Measurements from ENCODE around the gene AKAP13.

Gene AKAP13

GRCh38 chr15:85579957-85580694, 199.7 kb downstream of the AKAP13 start:
- no peak for DNase-seq (ENCODE audit: low read depth)
- H3K4me3 ChIP-seq (ENCODE audit: low read depth, low read length), result no peak overlapping the region
- in situ Hi-C loops (cut with HindIII; ENCODE audit: low sequenced_read_pairs), result no loop called here
- no peak for TF ChIP-seq CTCF (IDR thresholded peaks at IDR 0.05; ENCODE audit: low read depth, low read length, missing control alignments)

- H3K4me3 ChIP-seq (ENCODE audit: low read depth, low read length), result no peak overlapping the region
- no peak for DNase-seq (ENCODE audit: low read depth)
- no peak for TF ChIP-seq CTCF (IDR thresholded peaks at IDR 0.05; ENCODE audit: low read depth, low read length, missing control alignments)
- in situ Hi-C loops (cut with HindIII; ENCODE audit: low sequenced_read_pairs), result no loop called here
Observed at GRCh38 chr15:85580879-85581278, 200.5 kb downstream of the AKAP13 start.

- no peak overlapping the region for H3K4me3 ChIP-seq (ENCODE audit: low read depth, low read length)
- no peak for DNase-seq (ENCODE audit: low read depth)
- in situ Hi-C loops (cut with HindIII; ENCODE audit: low sequenced_read_pairs), result no loop called here
- no peak for TF ChIP-seq CTCF (IDR thresholded peaks at IDR 0.05; ENCODE audit: low read depth, low read length, missing control alignments)
Observed at GRCh38 chr15:85581495-85581894, 201.1 kb downstream of the AKAP13 start.

DNA sequence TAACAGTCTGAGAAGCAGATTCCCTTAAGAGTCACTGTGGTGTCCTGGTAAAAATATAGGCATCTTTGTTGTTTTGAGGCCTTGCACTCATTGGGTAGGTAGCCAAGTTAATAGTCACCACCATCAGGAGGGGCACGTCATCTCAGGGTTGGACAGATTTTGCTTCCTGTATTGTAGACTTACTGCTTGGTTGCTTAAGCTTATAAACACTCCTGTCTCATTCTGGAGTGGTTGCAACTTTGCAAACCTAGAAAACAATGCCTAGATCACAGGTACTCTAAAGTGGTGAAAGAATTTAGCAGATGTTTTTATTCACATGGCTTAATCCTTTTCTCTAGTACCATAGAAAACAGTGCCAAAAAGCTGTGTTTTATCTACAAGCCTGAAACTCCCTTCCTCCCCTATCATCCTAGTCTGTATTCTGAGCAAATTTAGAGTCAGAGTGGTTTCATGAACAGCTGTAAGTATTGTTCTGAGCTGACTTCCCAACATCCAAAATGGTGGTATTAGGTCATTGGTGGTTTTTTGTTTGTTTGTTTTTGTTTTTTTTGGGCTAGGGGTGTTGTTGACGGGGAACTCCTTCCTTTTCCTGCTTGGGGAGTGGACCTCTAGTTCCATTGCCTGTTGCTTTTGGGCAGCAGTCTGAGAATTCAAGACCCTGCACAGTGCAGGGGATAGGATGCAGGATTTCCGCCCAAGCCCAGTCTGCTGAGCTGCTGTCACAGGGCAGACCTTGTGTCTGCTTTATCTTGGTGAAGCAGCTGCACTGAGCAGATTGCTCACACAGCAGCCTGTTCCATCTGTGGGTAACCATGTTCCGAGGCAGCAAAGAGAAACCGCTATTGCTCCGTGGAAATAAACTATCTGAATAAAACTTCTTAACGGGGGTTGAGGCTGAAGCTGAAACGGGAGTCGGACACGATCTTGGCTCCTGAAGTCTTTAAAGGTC, 202.0 kb downstream of the AKAP13 start:
- no peak for TF ChIP-seq CTCF (IDR thresholded peaks at IDR 0.05; ENCODE audit: low read depth, low read length, missing control alignments)
- DNase-seq (ENCODE audit: low read depth), result no peak
- in situ Hi-C loops (cut with HindIII; ENCODE audit: low sequenced_read_pairs), result no loop called here
- no peak overlapping the region for H3K4me3 ChIP-seq (ENCODE audit: low read depth, low read length)

DNA sequence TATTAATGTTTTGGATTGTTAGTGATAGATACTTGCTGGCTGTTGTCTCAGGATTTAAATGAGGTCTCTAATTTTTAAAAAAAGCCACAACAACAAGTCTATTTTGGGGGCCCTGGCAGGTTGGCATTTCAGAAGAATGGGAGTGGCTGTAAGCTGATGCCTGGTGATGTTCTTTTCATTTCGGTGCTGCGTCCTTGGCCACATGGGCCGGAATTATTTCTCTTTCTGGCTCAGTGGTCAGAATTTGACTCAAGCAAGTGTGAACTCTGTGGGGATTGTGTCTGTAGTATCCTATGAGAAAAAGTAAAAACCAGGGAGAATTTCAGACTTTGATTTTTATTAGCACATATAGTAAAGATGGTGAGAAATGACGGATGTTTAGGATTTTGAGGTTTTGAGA, 203.0 kb downstream of the AKAP13 start:
- DNase-seq (ENCODE audit: low read depth), result no peak
- TF ChIP-seq CTCF (IDR thresholded peaks at IDR 0.05; ENCODE audit: low read depth, low read length, missing control alignments), result no peak
- no peak overlapping the region for H3K4me3 ChIP-seq (ENCODE audit: low read depth, low read length)
- in situ Hi-C loops (cut with HindIII; ENCODE audit: low sequenced_read_pairs), result no loop called here

- no peak for TF ChIP-seq CTCF (IDR thresholded peaks at IDR 0.05; ENCODE audit: low read depth, low read length, missing control alignments)
- no peak overlapping the region for H3K4me3 ChIP-seq (ENCODE audit: low read depth, low read length)
- in situ Hi-C loops (cut with HindIII; ENCODE audit: low sequenced_read_pairs), result no loop called here
- DNase-seq (ENCODE audit: low read depth), result no peak
Observed at GRCh38 chr15:85583923-85584390, 203.6 kb downstream of the AKAP13 start.
